Epithelial cell of esophagus (primary cell): ENCODE results near the gene MTHFD1L.

ENCODE experiments used
- DNase-seq: peaks from one replicate; pipeline ENCODE4 v3.0.0; 2010; ENCODE audit warnings: low read depth
- H3K4me3 ChIP-seq: 2 replicates; pipeline ENCODE4 v1.5.1; 2011; ENCODE audit warnings: mild to moderate bottlenecking, low read length, control low read depth
- TF ChIP-seq, protein P1 (sequence below): IDR thresholded peaks from 2 replicates; pipeline ENCODE4 v1.5.1; 2011; ENCODE audit warnings: low read depth, mild to moderate bottlenecking, low read length, control low read depth, inconsistent platforms; ENCODE audit not compliant: insufficient read depth; ENCODE audit errors: missing control alignments

Gene MTHFD1L

DNA sequence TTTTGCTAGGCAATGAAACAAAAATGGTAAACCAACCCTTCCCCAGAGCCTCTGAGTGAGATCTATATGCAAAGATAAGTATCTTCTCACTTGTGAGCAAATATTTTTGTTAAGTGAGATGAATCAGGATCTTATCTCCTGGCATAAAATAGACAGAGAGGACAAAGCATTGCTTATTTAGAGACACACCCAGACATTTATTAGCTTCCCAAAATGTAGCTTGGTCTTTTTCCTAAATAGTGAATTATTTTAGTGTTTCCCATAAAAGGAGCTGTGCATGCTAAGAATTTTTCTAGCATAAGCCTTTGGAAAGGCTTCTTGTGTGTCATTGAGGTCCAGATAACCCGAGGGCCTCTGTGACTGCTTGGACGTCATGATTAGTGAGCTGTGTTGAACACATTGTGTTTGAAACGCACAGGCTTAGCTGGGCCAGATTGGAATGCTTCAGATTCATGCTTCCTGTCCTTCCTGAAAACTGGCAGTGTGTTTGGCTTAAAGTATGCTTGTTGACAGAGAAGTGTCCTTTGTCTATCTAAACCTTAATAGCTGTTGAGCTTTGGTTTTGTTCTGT, 16.5 kb downstream of the MTHFD1L start:
- H3K4me3 ChIP-seq = no peak overlapping the region
- TF ChIP-seq, protein P1, sequence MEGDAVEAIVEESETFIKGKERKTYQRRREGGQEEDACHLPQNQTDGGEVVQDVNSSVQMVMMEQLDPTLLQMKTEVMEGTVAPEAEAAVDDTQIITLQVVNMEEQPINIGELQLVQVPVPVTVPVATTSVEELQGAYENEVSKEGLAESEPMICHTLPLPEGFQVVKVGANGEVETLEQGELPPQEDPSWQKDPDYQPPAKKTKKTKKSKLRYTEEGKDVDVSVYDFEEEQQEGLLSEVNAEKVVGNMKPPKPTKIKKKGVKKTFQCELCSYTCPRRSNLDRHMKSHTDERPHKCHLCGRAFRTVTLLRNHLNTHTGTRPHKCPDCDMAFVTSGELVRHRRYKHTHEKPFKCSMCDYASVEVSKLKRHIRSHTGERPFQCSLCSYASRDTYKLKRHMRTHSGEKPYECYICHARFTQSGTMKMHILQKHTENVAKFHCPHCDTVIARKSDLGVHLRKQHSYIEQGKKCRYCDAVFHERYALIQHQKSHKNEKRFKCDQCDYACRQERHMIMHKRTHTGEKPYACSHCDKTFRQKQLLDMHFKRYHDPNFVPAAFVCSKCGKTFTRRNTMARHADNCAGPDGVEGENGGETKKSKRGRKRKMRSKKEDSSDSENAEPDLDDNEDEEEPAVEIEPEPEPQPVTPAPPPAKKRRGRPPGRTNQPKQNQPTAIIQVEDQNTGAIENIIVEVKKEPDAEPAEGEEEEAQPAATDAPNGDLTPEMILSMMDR = no peak
- peak; percentile 86 for DNase-seq

DNA sequence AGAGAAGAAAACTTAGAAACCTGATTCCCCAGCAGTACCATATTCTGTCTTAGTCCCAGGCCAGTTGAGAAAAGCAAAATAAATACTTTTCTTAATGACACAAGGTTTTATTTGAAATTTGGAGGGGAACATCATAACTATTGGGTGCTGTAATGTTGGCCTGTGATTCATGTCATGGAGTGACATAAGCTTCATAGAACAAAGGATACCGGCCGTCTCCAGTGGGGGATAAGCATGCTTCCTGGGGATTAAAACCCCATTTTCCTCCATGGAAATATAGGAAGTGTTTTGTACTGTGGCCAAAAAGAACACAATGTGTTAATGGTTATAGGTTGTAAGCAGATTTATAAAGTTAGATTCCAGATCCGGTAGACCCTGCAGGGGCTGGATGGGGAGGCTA, 18.0 kb downstream of the MTHFD1L start:
- DNase-seq = no peak
- no peak overlapping the region for H3K4me3 ChIP-seq
- TF ChIP-seq, protein P1 = no peak

DNA sequence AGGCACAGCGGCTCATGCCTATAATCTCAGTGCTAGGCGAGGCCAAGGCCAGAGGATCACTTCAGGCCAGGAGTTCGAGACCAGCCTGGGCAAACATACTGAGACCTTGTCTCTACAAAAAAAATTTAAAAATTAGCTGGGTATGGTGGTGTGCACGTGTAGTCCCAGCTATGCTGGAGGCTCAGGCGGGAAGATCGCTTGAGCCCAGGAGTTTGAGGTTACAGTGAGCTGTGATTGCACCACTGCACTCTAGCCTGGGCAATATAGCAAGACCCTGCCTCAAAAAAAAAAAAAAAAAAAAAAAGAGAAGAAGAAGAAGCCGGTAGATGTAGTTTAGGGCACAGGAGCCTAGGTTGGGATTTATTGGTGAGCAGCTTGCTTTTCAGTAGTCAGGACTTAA, 20.7 kb downstream of the MTHFD1L start:
- no peak overlapping the region for H3K4me3 ChIP-seq
- no peak for DNase-seq
- TF ChIP-seq, protein P1 = no peak

DNA sequence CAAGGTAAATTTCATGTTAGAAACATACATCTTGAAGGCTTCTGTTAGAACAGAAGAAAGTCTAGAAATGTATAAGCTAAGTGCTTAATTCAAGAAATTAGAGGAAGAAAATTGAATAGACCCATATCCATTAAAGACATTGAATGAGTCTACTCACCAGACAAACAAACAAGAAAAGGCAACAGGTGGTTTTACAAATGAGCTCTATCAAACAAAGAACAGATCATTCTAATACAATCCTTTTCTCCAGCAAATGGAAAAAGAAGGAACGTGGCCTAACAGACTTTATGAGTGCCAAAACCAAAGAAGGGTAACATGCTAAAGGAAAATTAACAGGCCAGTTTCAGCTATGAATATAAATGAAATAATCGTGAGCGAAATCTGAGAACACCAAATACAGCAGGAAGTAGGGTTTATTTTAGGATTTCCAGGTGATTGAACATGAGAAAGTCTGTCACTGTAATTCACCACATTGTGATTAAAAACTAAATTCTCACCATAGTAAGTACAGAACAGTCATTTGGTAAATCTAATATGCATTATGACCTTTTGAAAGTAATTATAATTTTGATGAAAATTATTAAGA, 22.6 kb downstream of the MTHFD1L start:
- TF ChIP-seq, protein P1 = no peak
- H3K4me3 ChIP-seq = no peak overlapping the region
- DNase-seq = no peak

DNA sequence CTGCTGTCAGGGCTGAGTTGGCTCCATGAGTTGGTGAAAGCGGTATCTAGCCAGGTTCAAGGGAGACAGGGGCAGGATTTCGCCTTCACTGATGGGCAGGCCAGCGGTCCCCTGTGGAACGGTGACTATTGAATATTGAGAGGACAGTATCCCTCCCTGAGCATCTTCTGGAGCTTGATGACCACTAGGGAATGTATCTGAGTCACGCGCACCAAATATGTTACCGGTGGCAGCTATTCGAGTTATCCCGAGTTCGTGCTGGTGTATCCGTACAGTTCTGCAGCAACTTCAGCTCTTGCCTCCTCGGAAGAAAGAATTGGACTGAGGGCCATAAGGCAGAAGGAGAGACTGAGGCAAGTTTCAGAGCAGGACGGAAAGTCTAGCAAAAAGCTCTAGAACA, 24.8 kb downstream of the MTHFD1L start:
- no peak for DNase-seq
- H3K4me3 ChIP-seq = no peak overlapping the region
- TF ChIP-seq, protein P1 = no peak

DNA sequence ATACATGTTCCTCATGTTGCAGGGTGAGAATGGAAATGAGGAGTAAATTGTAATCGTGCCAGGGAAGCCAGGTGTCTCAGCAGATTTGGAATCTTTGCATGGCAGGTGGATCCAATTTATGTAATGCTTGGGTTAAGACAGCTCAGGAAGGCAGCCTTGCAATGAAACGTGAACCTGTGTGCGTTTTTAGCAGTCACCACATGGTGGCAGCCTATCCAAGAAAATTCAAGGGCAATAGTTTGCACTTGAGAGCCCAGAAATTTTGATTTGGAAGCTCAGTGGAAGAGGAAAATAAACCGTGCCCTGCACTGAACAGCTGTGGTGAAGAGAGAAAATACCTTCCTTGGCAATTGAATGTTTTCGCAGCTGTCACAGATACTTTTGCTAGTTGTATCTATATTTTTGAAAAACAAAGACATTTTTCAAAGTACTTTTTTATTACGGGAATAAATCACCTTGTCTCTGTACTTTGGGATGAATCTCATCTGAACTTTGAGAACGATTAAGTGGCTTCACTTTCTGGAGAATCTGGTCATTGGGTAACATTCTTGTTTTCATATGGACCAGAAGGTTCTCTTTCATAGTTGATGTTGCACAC, 26.5 kb downstream of the MTHFD1L start:
- TF ChIP-seq, protein P1 = peak; percentile 89
- H3K4me3 ChIP-seq = no peak overlapping the region
- DNase-seq = peak; percentile 78
